NCI-H1105 (cell line): ENCODE data around the gene NKX6-2.
"Not testable (repeated sequence)": the region's sequence is repeated elsewhere in the genome, so short reads cannot be mapped to it uniquely, and the experiment has no call there.

Experiments
- DNase-seq: peaks from one replicate; lab custom pipeline; 2025; lab: John Stamatoyannopoulos, UW

NKX6-2 gene

GRCh38 chr10:132755166-132755711 is 30.7 kb downstream of the NKX6-2 start:
- no peak for DNase-seq

GRCh38 chr10:132754071-132754470 is 31.9 kb downstream of the NKX6-2 start:
- DNase-seq: no peak

GRCh38 chr10:132753596-132753995 is 32.4 kb downstream of the NKX6-2 start:
- DNase-seq: no peak

- no peak for DNase-seq
Measured at GRCh38 chr10:132752961-132753360, 33.0 kb downstream of the NKX6-2 start.

GRCh38 chr10:132752378-132752777 is 33.6 kb downstream of the NKX6-2 start:
- DNase-seq: no peak

- DNase-seq: no peak
Measured at GRCh38 chr10:132750936-132751335, 35.0 kb downstream of the NKX6-2 start.

GRCh38 chr10:132749371-132749795 is 36.6 kb downstream of the NKX6-2 start:
- no peak for DNase-seq

- DNase-seq: no peak
Measured at GRCh38 chr10:132748545-132749370, 37.2 kb downstream of the NKX6-2 start.

- no peak for DNase-seq
Measured at GRCh38 chr10:132748135-132748534, 37.8 kb downstream of the NKX6-2 start.

- DNase-seq: no peak
Measured at GRCh38 chr10:132746801-132747625, 38.9 kb downstream of the NKX6-2 start.

- no peak for DNase-seq
Measured at GRCh38 chr10:132746386-132746785, 39.6 kb downstream of the NKX6-2 start.

GRCh38 chr10:132745971-132746370 is 40.0 kb downstream of the NKX6-2 start:
- no peak for DNase-seq

GRCh38 chr10:132745511-132745910 is 40.4 kb downstream of the NKX6-2 start:
- DNase-seq: no peak

- DNase-seq: no peak
Measured at GRCh38 chr10:132744839-132745238, 41.1 kb downstream of the NKX6-2 start.

GRCh38 chr10:132743925-132744490 is 41.9 kb downstream of the NKX6-2 start:
- DNase-seq: no peak

GRCh38 chr10:132743196-132743924 is 42.6 kb downstream of the NKX6-2 start:
- DNase-seq: not testable (repeated sequence)

GRCh38 chr10:132742837-132743194 is 43.1 kb downstream of the NKX6-2 start:
- DNase-seq: no peak

- DNase-seq: no peak
Measured at GRCh38 chr10:132742167-132742836, 43.6 kb downstream of the NKX6-2 start.

- no peak for DNase-seq
Measured at GRCh38 chr10:132740588-132740987, 45.4 kb downstream of the NKX6-2 start.

GRCh38 chr10:132739225-132739613 is 46.7 kb downstream of the NKX6-2 start:
- DNase-seq: no peak
